Chondrocyte (in vitro differentiated cells): ENCODE data around the gene MRTFA. TPM values are rescaled to one million over a fixed set of nuclear protein-coding genes. Genes with fewer than 3 reads are reported as not detected.
"Not testable (repeated sequence)": the region's sequence is repeated elsewhere in the genome, so short reads cannot be mapped to it uniquely, and the experiment has no call there.

Source experiments
- DNase-seq: peaks from one replicate; pipeline ENCODE4 v3.0.0; 2021; ENCODE audit warnings: mixed read lengths, low spot score
- H3K27ac Mint-ChIP-seq: one replicate; pipeline ENCODE4 v1.8.0; 2021; ENCODE audit warnings: mild to moderate bottlenecking, moderate library complexity, mixed read lengths; ENCODE audit not compliant: unreplicated experiment
- H3K27me3 Mint-ChIP-seq: 2 replicates; pipeline ENCODE4 v1.8.0; 2021; ENCODE audit warnings: low read depth, mixed read lengths
- H3K36me3 Mint-ChIP-seq: 2 replicates; pipeline ENCODE4 v1.8.0; 2021; ENCODE audit warnings: low read depth, mixed read lengths
- H3K4me1 Mint-ChIP-seq: 2 replicates; pipeline ENCODE4 v1.8.0; 2021; ENCODE audit warnings: low read depth, mild to moderate bottlenecking, mixed read lengths
- H3K4me3 Mint-ChIP-seq: one replicate; pipeline ENCODE4 v1.8.0; 2021; ENCODE audit warnings: mild to moderate bottlenecking, moderate library complexity, mixed read lengths; ENCODE audit not compliant: unreplicated experiment
- H3K9me3 Mint-ChIP-seq: 2 replicates; pipeline ENCODE4 v1.8.0; 2021; ENCODE audit warnings: low read depth, mixed read lengths
- total RNA-seq: library from RNA; stranded (reverse); gene quantifications from 3 replicates; pipeline ENCODE4 v1.2.1, GENCODE V29; 2021
- TF ChIP-seq, protein P1 (sequence below): fragments of 200-600 bp; sonication (generic); IDR thresholded peaks from 2 replicates; pipeline ENCODE4 v1.5.0; 2021; ENCODE audit warnings: antibody characterized with exemption, mild to moderate bottlenecking, moderate library complexity

The MRTFA gene
- total RNA-seq, 1 donor from 2014 or later, result 69.8 TPM

DNA sequence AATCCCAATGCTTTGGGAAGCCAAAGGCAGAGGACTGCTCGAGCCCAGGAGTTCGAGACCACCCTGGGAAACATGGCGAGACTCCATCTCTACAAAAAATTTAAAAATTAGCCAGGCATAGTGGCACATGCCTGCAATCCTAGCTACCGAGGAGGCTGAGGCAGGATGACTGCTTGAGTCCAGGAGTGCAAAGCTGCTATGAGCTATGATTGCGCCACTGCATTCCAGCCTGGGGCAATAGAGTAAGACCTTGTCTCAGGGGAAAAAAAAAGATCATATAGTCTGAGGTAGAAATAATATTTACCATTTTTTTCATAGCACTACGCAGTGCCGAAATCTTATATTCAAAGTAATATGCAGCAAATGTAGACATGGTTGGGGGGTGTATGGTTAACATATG lies 47.8 kb downstream of the MRTFA start:
- H3K4me1 Mint-ChIP-seq, result peaks cover 68% of the 10 kb centered on the region
- H3K27me3 Mint-ChIP-seq, result no peaks in the 10 kb centered on the region
- TF ChIP-seq, protein P1, sequence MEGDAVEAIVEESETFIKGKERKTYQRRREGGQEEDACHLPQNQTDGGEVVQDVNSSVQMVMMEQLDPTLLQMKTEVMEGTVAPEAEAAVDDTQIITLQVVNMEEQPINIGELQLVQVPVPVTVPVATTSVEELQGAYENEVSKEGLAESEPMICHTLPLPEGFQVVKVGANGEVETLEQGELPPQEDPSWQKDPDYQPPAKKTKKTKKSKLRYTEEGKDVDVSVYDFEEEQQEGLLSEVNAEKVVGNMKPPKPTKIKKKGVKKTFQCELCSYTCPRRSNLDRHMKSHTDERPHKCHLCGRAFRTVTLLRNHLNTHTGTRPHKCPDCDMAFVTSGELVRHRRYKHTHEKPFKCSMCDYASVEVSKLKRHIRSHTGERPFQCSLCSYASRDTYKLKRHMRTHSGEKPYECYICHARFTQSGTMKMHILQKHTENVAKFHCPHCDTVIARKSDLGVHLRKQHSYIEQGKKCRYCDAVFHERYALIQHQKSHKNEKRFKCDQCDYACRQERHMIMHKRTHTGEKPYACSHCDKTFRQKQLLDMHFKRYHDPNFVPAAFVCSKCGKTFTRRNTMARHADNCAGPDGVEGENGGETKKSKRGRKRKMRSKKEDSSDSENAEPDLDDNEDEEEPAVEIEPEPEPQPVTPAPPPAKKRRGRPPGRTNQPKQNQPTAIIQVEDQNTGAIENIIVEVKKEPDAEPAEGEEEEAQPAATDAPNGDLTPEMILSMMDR, result no peak
- no peak overlapping the region for H3K27ac Mint-ChIP-seq
- DNase-seq, result no peak
- peaks cover 4% of the 10 kb centered on the region for H3K36me3 Mint-ChIP-seq
- no peak overlapping the region for H3K4me3 Mint-ChIP-seq
- no peaks in the 10 kb centered on the region for H3K9me3 Mint-ChIP-seq

DNA sequence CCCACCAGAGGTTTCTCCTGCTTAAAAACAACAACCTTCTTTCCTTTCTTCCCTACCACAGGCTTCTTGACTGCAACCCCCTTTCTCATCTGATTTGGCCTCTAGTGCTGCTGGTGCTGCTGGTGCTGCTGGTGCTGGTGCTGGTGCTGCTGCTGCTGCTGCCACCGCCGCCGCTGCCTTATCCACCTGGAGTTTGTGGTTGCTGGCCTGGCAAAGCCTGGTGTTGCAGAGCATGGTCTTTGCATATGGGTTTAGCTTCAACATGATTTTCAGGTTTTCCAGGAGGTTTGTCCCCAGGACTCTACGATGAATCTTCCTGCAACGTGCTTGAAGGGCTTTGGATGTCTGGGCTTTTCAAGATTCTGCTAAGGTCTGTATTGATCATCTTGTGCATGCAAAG lies 49.7 kb downstream of the MRTFA start:
- Mint-ChIP-seq H3K36me3 (peaks cover 4% of the 10 kb centered on the region), H3K4me1 (peaks cover 64% of the 10 kb centered on the region), H3K27ac (no peak overlapping the region)

DNA sequence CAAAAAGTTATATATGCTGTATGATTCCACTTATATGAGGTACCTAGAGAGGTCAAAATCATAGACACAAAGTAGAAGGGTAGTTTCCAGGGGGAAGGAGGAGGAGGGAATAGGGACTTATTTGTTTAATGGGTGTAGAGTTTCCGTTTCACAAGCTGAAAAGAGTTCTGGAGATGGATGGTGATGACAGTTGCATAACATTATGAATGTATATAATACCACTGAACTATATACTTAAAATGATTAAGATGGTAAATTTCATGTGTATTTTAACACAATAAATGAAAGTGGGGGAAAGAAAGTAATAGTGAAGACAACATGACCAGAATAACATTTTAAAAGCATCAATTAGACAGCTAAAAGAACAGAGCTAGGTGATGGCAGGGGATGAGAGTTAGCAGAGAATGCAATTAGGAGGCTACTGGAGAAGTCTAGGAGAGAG lies 51.2 kb downstream of the MRTFA start:
- Mint-ChIP-seq H3K36me3 (peaks cover 4% of the 10 kb centered on the region), H3K27ac (peak overlapping the region; percentile 77), H3K4me1 (peaks cover 57% of the 10 kb centered on the region), H3K9me3 (peaks cover 2% of the 10 kb centered on the region), H3K4me3 (no peak overlapping the region), H3K27me3 (no peaks in the 10 kb centered on the region)
- DNase-seq, result no peak
- TF ChIP-seq, protein P1, result no peak

More for the DNA sequence above, 49.7 kb downstream of the MRTFA start:
- TF ChIP-seq, protein P1, result no peak
- no peaks in the 10 kb centered on the region for H3K27me3 Mint-ChIP-seq
- peaks cover 2% of the 10 kb centered on the region for H3K9me3 Mint-ChIP-seq
- no peak for DNase-seq
- H3K4me3 Mint-ChIP-seq, result no peak overlapping the region

DNA sequence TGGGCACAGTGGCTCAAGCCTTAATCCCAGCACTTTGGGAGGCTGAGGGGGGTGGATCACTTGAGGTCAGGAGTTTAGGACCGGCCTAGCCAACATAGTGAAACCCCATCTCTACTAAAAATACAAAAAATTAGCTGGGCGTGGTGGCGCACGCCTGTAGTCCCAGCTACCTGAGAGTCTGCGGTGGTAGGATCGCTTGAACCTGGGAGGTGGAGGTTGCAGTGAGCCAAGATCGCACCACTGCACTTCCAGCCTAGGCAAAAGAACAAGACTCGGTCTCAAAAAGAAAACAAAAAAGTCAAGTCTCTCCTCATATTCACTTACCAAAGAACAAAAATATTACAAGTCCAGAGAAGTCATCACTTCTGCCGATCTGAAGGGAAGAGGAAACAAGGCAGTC lies 51.8 kb downstream of the MRTFA start:
- H3K36me3 Mint-ChIP-seq, H3K4me3 Mint-ChIP-seq, H3K9me3 Mint-ChIP-seq, DNase-seq, H3K27me3 Mint-ChIP-seq: not testable (repeated sequence)
- Mint-ChIP-seq H3K4me1 (peaks cover 57% of the 10 kb centered on the region), H3K27ac (peak overlapping the region; percentile 77)

DNA sequence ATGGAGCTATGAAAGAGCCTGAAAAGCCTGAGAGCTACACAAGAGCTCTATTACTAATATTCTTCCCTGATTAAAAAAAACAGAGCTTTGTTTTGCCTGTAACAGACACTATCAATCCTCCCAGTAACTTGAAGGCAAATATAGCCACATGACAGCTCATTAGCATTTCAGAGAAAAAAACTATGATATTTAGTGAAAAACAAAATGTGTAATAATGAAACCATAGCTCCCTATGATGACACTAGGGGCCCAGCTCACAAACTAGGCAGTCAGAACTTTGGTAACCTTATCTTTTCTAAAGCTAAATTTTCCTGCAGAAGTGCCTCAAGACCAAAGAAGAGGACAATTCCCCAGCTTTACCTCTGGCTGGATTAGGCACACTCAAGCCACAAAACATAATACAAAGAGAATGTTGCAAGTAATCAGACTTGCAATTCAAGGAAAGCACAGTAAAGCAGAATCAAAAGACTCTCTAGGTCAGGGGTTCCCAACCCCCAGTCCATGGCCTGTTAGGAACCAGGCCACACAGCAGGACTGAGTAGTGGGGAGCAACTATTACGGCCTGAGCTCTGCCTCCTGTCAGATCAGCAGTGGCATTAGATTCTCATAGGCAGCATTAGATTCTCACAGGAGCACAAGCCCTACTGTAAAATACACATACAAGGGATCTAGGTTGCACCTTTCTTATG lies 53.3 kb downstream of the MRTFA start:
- Mint-ChIP-seq H3K4me1 (peaks cover 43% of the 10 kb centered on the region), H3K4me3 (no peak overlapping the region), H3K9me3 (peaks cover 2% of the 10 kb centered on the region), H3K27ac (no peak overlapping the region), H3K27me3 (no peaks in the 10 kb centered on the region), H3K36me3 (peaks cover 2% of the 10 kb centered on the region)
- no peak for DNase-seq
- TF ChIP-seq, protein P1, result no peak

DNA sequence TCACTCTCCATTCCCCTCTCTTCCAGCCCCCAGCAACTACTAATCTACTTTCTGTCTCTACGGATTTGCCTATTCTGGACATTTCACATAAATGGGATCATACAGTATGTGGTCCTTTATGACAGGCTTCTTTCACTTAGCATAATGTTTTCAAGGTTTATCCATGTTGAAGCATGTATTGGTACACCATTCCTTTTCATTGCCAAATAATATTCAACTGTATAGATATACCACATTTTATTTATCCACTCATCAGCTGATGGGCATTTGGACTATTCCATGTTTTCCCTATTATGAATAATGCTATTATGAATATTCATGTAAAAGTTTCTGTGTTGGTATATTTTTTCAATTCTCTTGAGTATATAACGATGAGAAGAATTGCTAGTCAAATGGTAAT lies 54.5 kb downstream of the MRTFA start:
- no peak for DNase-seq
- Mint-ChIP-seq H3K4me1 (peaks cover 35% of the 10 kb centered on the region), H3K9me3 (peaks cover 2% of the 10 kb centered on the region), H3K27ac (no peak overlapping the region), H3K27me3 (no peaks in the 10 kb centered on the region), H3K36me3 (peaks cover 2% of the 10 kb centered on the region), H3K4me3 (no peak overlapping the region)
- TF ChIP-seq, protein P1, result no peak
